ACHN (cell line): ENCODE measurements around the gene SLC2A4.

Experiments used
- DNase-seq: peaks from one replicate; pipeline ENCODE4 v3.0.0-alpha.2; 2015
- in situ Hi-C: cut with HindIII; loops from 2 replicates; pipeline ENCODE4 v1.10.0; 2017; ENCODE audit warnings: low sequenced_read_pairs, low pct_ligation_motif_present, low pct_unique_long_range_greater_than_20kb

Gene SLC2A4

GRCh38 chr17:7281074-7281952 lies at the start of gene SLC2A4:
Gene SLC2A4, plus strand, starts transcription at chr17:7281718. Its CDS starts 217 bp downstream, at chr17:7281935.
- in situ Hi-C loops = no loop called here
- DNase-seq = peak; percentile 97

- in situ Hi-C loops = no loop called here
- DNase-seq = no peak
Observed at GRCh38 chr17:7232114-7232513, 49.4 kb upstream of the SLC2A4 start.

GRCh38 chr17:7233701-7234082 lies 47.8 kb upstream of the SLC2A4 start:
- in situ Hi-C loops = no loop called here

GRCh38 chr17:7234083-7234951 lies 47.2 kb upstream of the SLC2A4 start, which contains the start of gene DVL2:
Gene DVL2, minus strand, starts transcription at chr17:7234517. Its CDS starts 255 bp downstream, at chr17:7234262.
- in situ Hi-C loops = no loop called here
- DNase-seq = peak; percentile 96

More at GRCh38 chr17:7233701-7234082, 47.8 kb upstream of the SLC2A4 start:
- DNase-seq = no peak

GRCh38 chr17:7235693-7236665 lies 45.5 kb upstream of the SLC2A4 start:
- in situ Hi-C loops = no loop called here
- DNase-seq = peak; percentile 41

- in situ Hi-C loops = no loop called here
- no peak for DNase-seq
Observed at GRCh38 chr17:7236808-7237207, 44.7 kb upstream of the SLC2A4 start.

GRCh38 chr17:7237266-7237760 lies 44.2 kb upstream of the SLC2A4 start:
- DNase-seq = no peak
- in situ Hi-C loops = no loop called here

GRCh38 chr17:7237761-7238419 lies 43.6 kb upstream of the SLC2A4 start:
- in situ Hi-C loops = no loop called here
- DNase-seq = peak; percentile 77

GRCh38 chr17:7238420-7239090 lies 43.0 kb upstream of the SLC2A4 start:
- in situ Hi-C loops = no loop called here
- DNase-seq = peak; percentile 48

GRCh38 chr17:7239091-7240027 lies 42.2 kb upstream of the SLC2A4 start, which contains the start of gene PHF23:
Gene PHF23, minus strand, starts transcription at chr17:7239457. Its CDS starts 178 bp downstream, at chr17:7239279.
- in situ Hi-C loops = no loop called here
- peak; percentile 99 for DNase-seq

GRCh38 chr17:7240375-7240774 lies 41.1 kb upstream of the SLC2A4 start:
- no peak for DNase-seq

GRCh38 chr17:7241090-7241733 lies 40.3 kb upstream of the SLC2A4 start:
- no peak for DNase-seq
- in situ Hi-C loops = no loop called here

More at GRCh38 chr17:7240375-7240774, 41.1 kb upstream of the SLC2A4 start:
- in situ Hi-C loops = no loop called here

- peak; percentile 91 for DNase-seq
- in situ Hi-C loops = no loop called here
Observed at GRCh38 chr17:7241783-7242716, 39.5 kb upstream of the SLC2A4 start, which contains the start of gene GABARAP. Gene GABARAP, minus strand, starts transcription at chr17:7242449. Its CDS starts 119 bp downstream, at chr17:7242330.

- in situ Hi-C loops = no loop called here
- peak; percentile 97 for DNase-seq
Observed at GRCh38 chr17:7242717-7243452, 38.6 kb upstream of the SLC2A4 start.
